NCI-H2107 (cell line): ENCODE results near the gene NRIP2.

Source experiments
- DNase-seq: peaks from one replicate; lab custom pipeline; 2025; lab: John Stamatoyannopoulos, UW

The NRIP2 gene

GRCh38 chr12:2805143-2805520, 29.7 kb downstream of the NRIP2 start:
- no peak for DNase-seq

GRCh38 chr12:2804393-2805142, 30.3 kb downstream of the NRIP2 start:
- no peak for DNase-seq

- DNase-seq = no peak
Observed at GRCh38 chr12:2803635-2804392, 31.0 kb downstream of the NRIP2 start.

- DNase-seq = no peak
Observed at GRCh38 chr12:2801044-2801783, 33.6 kb downstream of the NRIP2 start.

GRCh38 chr12:2800046-2800570, 34.7 kb downstream of the NRIP2 start:
- no peak for DNase-seq

GRCh38 chr12:2797721-2798418, 37.0 kb downstream of the NRIP2 start:
- DNase-seq = no peak

- no peak for DNase-seq
Observed at GRCh38 chr12:2796187-2796666, 38.6 kb downstream of the NRIP2 start.

- DNase-seq = peak; percentile 41
Observed at GRCh38 chr12:2795291-2796186, 39.3 kb downstream of the NRIP2 start.

- DNase-seq = peak; percentile 68
Observed at GRCh38 chr12:2794736-2795289, 40.0 kb downstream of the NRIP2 start, which contains the start of gene FKBP4. TSS of gene FKBP4 (plus strand) at chr12:2794970. CDS start at chr12:2795140, 170 bp downstream.

GRCh38 chr12:2794191-2794735, 40.6 kb downstream of the NRIP2 start:
- no peak for DNase-seq

- DNase-seq = no peak
Observed at GRCh38 chr12:2793561-2793960, 41.3 kb downstream of the NRIP2 start.

GRCh38 chr12:2792671-2793500, 41.9 kb downstream of the NRIP2 start:
- DNase-seq = no peak

GRCh38 chr12:2791089-2791488, 43.7 kb downstream of the NRIP2 start:
- DNase-seq = no peak

- DNase-seq = no peak
Observed at GRCh38 chr12:2785017-2785416, 49.8 kb downstream of the NRIP2 start.

GRCh38 chr12:2783936-2784600, 50.8 kb downstream of the NRIP2 start:
- DNase-seq = peak; percentile 37

GRCh38 chr12:2779281-2779680, 55.6 kb downstream of the NRIP2 start:
- no peak for DNase-seq

- DNase-seq = no peak
Observed at GRCh38 chr12:2776129-2776806, 58.6 kb downstream of the NRIP2 start.

- DNase-seq = no peak
Observed at GRCh38 chr12:2775431-2775830, 59.4 kb downstream of the NRIP2 start.
